IMR-90 (cell line): Measurements from ENCODE around the gene CLTCL1. TPM values are rescaled to one million over a fixed set of nuclear protein-coding genes. Genes with fewer than 3 reads are reported as not detected.
A peak's percentile ranks its signal among the peaks of the same experiment; 100 is the strongest.

Source experiments
- ATAC-seq: fragments of 200-7000 bp; cut with Tn5 transposase; 2 replicates; pipeline ENCODE4 v1.9.1; 2020; ENCODE audit warnings: low read depth, mild to moderate bottlenecking, moderate library complexity
- BruUV-seq: library from RNA; stranded (reverse); fragments of 400-500 nt; replicated peaks from 2 replicates; lab custom pipeline; 2021; lab: Mats Ljungman, UMichigan
- CTCF ChIA-PET: fragments of 300-600 bp; formaldehyde crosslinking; extraction: SDS; loops from one replicate; lab custom pipeline; 2021; ENCODE audit warnings: antibody characterized with exemption; lab: Yijun Ruan, JAX
- POLR2A ChIA-PET: fragments of 300-600 bp; sonication (Branson Sonifier 250); formaldehyde crosslinking; loops from one replicate; lab custom pipeline; 2022; ENCODE audit warnings: antibody characterized with exemption; ENCODE audit not compliant: unreplicated experiment; lab: Charles Lee
- DNase-seq: peaks from one replicate; pipeline ENCODE4 v3.0.0; 2013
- H2AFZ ChIP-seq: replicated peaks from 2 replicates; pipeline ENCODE3; 2013; ENCODE audit warnings: low read length, mild to moderate bottlenecking; ENCODE audit not compliant: poor library complexity
- H2AK5ac ChIP-seq: 2 replicates; pipeline ENCODE4 v1.6.1; 2013; ENCODE audit warnings: low read depth, low read length, inconsistent platforms
- H2AK9ac ChIP-seq: replicated peaks from 2 replicates; pipeline ENCODE3; 2013; ENCODE audit warnings: mild to moderate bottlenecking, low read depth, low read length, moderate library complexity; ENCODE audit not compliant: poor library complexity
- H2BK120ac ChIP-seq: 2 replicates; pipeline ENCODE4 v1.6.1; 2013; ENCODE audit warnings: low read depth, low read length, inconsistent platforms
- H2BK15ac ChIP-seq: 3 replicates; pipeline ENCODE4 v1.6.1; 2013; ENCODE audit warnings: low read depth, low read length, inconsistent platforms
- H2BK20ac ChIP-seq: 2 replicates; pipeline ENCODE4 v1.6.1; 2013; ENCODE audit warnings: low read depth, mild to moderate bottlenecking, inconsistent platforms, low read length, moderate library complexity
- H2BK5ac ChIP-seq: 2 replicates; pipeline ENCODE4 v1.6.1; 2013; ENCODE audit warnings: mild to moderate bottlenecking, low read depth, low read length, inconsistent platforms; ENCODE audit not compliant: poor library complexity, severe bottlenecking
- H3K14ac ChIP-seq: replicated peaks from 2 replicates; pipeline ENCODE4 v1.6.1; 2013; ENCODE audit warnings: low read depth, low read length, inconsistent platforms
- H3K18ac ChIP-seq: 2 replicates; pipeline ENCODE4 v1.6.1; 2013; ENCODE audit warnings: low read depth, low read length, control low read depth
- H3K23ac ChIP-seq: 2 replicates; pipeline ENCODE4 v1.6.1; 2013; ENCODE audit warnings: low read depth, low read length, inconsistent platforms
- H3K27ac ChIP-seq: 2 replicates; pipeline ENCODE4 v1.5.1; 2013; ENCODE audit warnings: mild to moderate bottlenecking, control low read depth, low read length; ENCODE audit not compliant: insufficient read depth
- H3K27me3 ChIP-seq: 2 replicates; pipeline ENCODE4 v1.6.1; 2013; ENCODE audit warnings: low read length; ENCODE audit not compliant: control insufficient read depth, insufficient read depth
- H3K36me3 ChIP-seq: 2 replicates; pipeline ENCODE4 v1.6.1; 2013; ENCODE audit warnings: low read length, mixed read lengths; ENCODE audit not compliant: control insufficient read depth, insufficient read depth
- H3K4ac ChIP-seq: 2 replicates; pipeline ENCODE4 v1.6.1; 2013; ENCODE audit warnings: low read depth, low read length, inconsistent platforms
- H3K4me1 ChIP-seq: 2 replicates; pipeline ENCODE4 v1.6.1; 2013; ENCODE audit warnings: low read length, mixed read lengths; ENCODE audit not compliant: control insufficient read depth, insufficient read depth
- H3K4me2 ChIP-seq: 2 replicates; pipeline ENCODE4 v1.6.1; 2013; ENCODE audit warnings: low read depth, mild to moderate bottlenecking, control low read depth, low read length, moderate library complexity
- H3K4me3 ChIP-seq: 2 replicates; pipeline ENCODE4 v1.5.1; 2013; ENCODE audit warnings: low read depth, mild to moderate bottlenecking, control low read depth, low read length, moderate library complexity; ENCODE audit not compliant: insufficient read depth
- H3K56ac ChIP-seq: 2 replicates; pipeline ENCODE4 v1.6.1; 2013; ENCODE audit warnings: low read length, inconsistent platforms; ENCODE audit not compliant: insufficient read depth; ENCODE audit errors: extremely low read depth
- H3K79me1 ChIP-seq, 2 experiments: 2 replicates each; pipeline ENCODE4 v1.6.1; 2013; ENCODE audit warnings: low read length in 2 of 2, inconsistent platforms in 1 of 2, low read depth in 1 of 2
- H3K9ac ChIP-seq: 2 replicates; pipeline ENCODE4 v1.6.1; 2013; ENCODE audit warnings: low read depth, low read length, control low read depth
- H3K9me1 ChIP-seq: 2 replicates; pipeline ENCODE4 v1.6.1; 2013; ENCODE audit warnings: low read length, inconsistent platforms; ENCODE audit not compliant: insufficient read depth
- H3K9me3 ChIP-seq: 2 replicates; pipeline ENCODE4 v1.6.1; 2013; ENCODE audit warnings: low read length; ENCODE audit not compliant: control insufficient read depth, insufficient read depth
- H4K20me1 ChIP-seq: 2 replicates; pipeline ENCODE4 v1.6.1; 2013; ENCODE audit warnings: low read length, inconsistent platforms; ENCODE audit not compliant: insufficient read depth
- H4K5ac ChIP-seq: 2 replicates; pipeline ENCODE4 v1.6.1; 2013; ENCODE audit warnings: mild to moderate bottlenecking, low read depth, low read length, control low read depth
- H4K8ac ChIP-seq, 2 experiments: 2 replicates each; pipeline ENCODE4 v1.6.1; 2013; ENCODE audit warnings: low read depth in 2 of 2, low read length in 2 of 2, control low read depth in 1 of 2, inconsistent platforms in 1 of 2
- H4K91ac ChIP-seq: 2 replicates; pipeline ENCODE4 v1.6.1; 2013; ENCODE audit warnings: low read depth, low read length, inconsistent platforms; ENCODE audit not compliant: insufficient read depth
- WGBS, 2 experiments: methylation state at CpG; one replicate each; pipeline versions ENCODE4 v1.1.5 to v1.1.7; 2013; ENCODE audit warnings: missing lambda C conversion rate in 2 of 2; ENCODE audit not compliant: insufficient read length in 1 of 2; ENCODE audit errors: extremely low coverage in 2 of 2; 5-methylcytosine and 5-hydroxymethylcytosine counted together
- dilution Hi-C: fragments of 300-500 bp; cut with HindIII; formaldehyde crosslinking; loops from one replicate; pipeline ENCODE4 v1.14.3; 2018; ENCODE audit warnings: low sequenced_read_pairs; ENCODE audit not compliant: unreplicated experiment
- in situ Hi-C: fragments of 300-500 bp; cut with MboI; formaldehyde crosslinking; loops from 3 replicates; pipeline ENCODE4 v1.14.3; 2019; ENCODE audit warnings: low sequenced_read_pairs, inconsistent platforms, mixed read lengths
- intact Hi-C: fragments of 100-400 bp; cut with micrococcal nuclease; formaldehyde crosslinking; loops from 2 replicates; pipeline ENCODE4 v1.10.0; 2022
- polyA plus RNA-seq, 3 experiments: library from polyadenylated mRNA; depleted of rRNA; stranded (reverse); fragments of >200 nt; gene quantifications; 2 replicates each; pipeline ENCODE4 v1.2.3, GENCODE V29; 2012; ENCODE audit warnings: low replicate concordance in 1 of 3
- total RNA-seq: library from RNA; depleted of rRNA; stranded (reverse); fragments of >200 nt; gene quantifications from 2 replicates; pipeline ENCODE4 v1.2.3, GENCODE V29; 2012
- TF ChIP-seq, protein P1 (sequence below): fragments of 150-350 bp; IDR thresholded peaks from 2 replicates; pipeline ENCODE4 v1.6.1; 2016; ENCODE audit warnings: low read depth, mild to moderate bottlenecking, low read length, moderate library complexity, borderline replicate concordance
- TF ChIP-seq, protein P2 (sequence below): conservative IDR thresholded peaks from 2 replicates; pipeline ENCODE4 v1.5.1; 2012; ENCODE audit warnings: mild to moderate bottlenecking, low read depth, low read length, improper control_type of control experiment

Gene CLTCL1
- total and polyA plus RNA-seq, 2 of the 4 experiments (the other 2 are of a cell fraction): 6.2 to 8.1 TPM

- Histone ChIP-seq H3K4ac (peak overlapping the region; percentile 91), H3K4me1 (peaks cover 12% of the 10 kb centered on the region), H3K9me3 (no peaks in the 10 kb centered on the region), H2BK120ac (no peak overlapping the region), H3K36me3 (no peaks in the 10 kb centered on the region), H3K27ac (no peak overlapping the region), H2BK20ac (no peak overlapping the region), H4K5ac (peak overlapping the region; percentile 78), H3K79me1 (peaks cover 11 to 28% of the 10 kb centered on the region in 2 experiments), H4K91ac (no peak overlapping the region), H2BK15ac (0 out of 3 replicates have a peak overlapping the region, but pooled peaks have one; percentile 51), H3K9ac (no peak overlapping the region), H3K27me3 (peaks cover 3% of the 10 kb centered on the region; the same call in 1 of the 2 replicates), H2AFZ (peak overlapping the region; percentile 94), H3K18ac (no peak overlapping the region), H3K23ac (peak overlapping the region; percentile 89; the same call in 1 of the 2 replicates), H3K4me3 (no peak overlapping the region), H3K56ac (no peak overlapping the region), H2AK9ac (peak overlapping the region; percentile 69), H2AK5ac (0 out of 2 replicates have a peak overlapping the region, but pooled peaks have one; percentile 36), H2BK5ac (no peak overlapping the region), H3K4me2 (peak overlapping the region; percentile 93), H3K9me1 (peaks cover 15% of the 10 kb centered on the region), H3K14ac (peak overlapping the region; percentile 88), H4K20me1 (peaks cover 14% of the 10 kb centered on the region; the same call in 1 of the 2 replicates), H4K8ac (peak overlapping the region; percentile 56 to 100)
- in situ Hi-C loops (no loop called here), intact Hi-C loops (loop anchor here (5.0 to 10.0 kb wide), 2 partner anchors 132 to 185 kb away; partner anchors contain the start of genes CDC45 and UFD1), dilution Hi-C loops (no loop called here)
- no peak for DNase-seq
- no TSS peak for BruUV-seq
- TF ChIP-seq, protein P1, sequence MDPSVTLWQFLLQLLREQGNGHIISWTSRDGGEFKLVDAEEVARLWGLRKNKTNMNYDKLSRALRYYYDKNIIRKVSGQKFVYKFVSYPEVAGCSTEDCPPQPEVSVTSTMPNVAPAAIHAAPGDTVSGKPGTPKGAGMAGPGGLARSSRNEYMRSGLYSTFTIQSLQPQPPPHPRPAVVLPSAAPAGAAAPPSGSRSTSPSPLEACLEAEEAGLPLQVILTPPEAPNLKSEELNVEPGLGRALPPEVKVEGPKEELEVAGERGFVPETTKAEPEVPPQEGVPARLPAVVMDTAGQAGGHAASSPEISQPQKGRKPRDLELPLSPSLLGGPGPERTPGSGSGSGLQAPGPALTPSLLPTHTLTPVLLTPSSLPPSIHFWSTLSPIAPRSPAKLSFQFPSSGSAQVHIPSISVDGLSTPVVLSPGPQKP: no peak
- TF ChIP-seq, protein P2, sequence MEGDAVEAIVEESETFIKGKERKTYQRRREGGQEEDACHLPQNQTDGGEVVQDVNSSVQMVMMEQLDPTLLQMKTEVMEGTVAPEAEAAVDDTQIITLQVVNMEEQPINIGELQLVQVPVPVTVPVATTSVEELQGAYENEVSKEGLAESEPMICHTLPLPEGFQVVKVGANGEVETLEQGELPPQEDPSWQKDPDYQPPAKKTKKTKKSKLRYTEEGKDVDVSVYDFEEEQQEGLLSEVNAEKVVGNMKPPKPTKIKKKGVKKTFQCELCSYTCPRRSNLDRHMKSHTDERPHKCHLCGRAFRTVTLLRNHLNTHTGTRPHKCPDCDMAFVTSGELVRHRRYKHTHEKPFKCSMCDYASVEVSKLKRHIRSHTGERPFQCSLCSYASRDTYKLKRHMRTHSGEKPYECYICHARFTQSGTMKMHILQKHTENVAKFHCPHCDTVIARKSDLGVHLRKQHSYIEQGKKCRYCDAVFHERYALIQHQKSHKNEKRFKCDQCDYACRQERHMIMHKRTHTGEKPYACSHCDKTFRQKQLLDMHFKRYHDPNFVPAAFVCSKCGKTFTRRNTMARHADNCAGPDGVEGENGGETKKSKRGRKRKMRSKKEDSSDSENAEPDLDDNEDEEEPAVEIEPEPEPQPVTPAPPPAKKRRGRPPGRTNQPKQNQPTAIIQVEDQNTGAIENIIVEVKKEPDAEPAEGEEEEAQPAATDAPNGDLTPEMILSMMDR: no peak
- ATAC-seq: no peak
- ChIA-PET CTCF (interaction anchor here (0.7 kb wide), 1 partner anchor 113 kb away, joined by 3 read pairs; no protein-coding TSS in a partner anchor), POLR2A (no interaction called here)
- WGBS, 2 experiments: 89% methylated on average over 10 of the region's 23 CpGs; no CpG with 5 or more reads in 1 of the 2 experiments
Observed at GRCh38 chr22:19292458-19293230, 1.1 kb upstream of the CLTCL1 start.
